NOMO-1 treated with dmso at 0.1 percent for 144 hours (cell line): ENCODE results near the gene TRIM52.

Experiments used
- DNase-seq: peaks from one replicate; lab custom pipeline; 2025; ENCODE audit not compliant: unreplicated experiment; lab: John Stamatoyannopoulos, UW

TRIM52 gene

DNA sequence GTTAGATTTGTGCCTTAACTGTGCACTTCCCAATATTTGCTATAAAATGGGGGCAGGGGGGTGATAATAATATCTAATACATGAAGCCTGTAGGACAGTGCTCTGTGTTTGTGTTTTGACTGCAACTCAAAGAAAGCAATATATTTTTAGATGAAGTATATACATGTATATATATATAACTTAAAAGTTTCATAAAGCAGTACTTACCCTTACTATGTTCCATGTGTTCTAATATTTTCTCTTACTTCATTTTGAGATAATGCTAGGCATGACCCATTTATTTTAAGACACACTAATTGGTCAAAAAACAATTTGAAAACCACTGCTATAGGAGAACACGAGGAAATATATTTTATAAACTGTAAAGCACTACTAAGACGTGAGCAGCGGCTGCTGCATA is 2.4 kb downstream of the TRIM52 start:
- no peak for DNase-seq

DNA sequence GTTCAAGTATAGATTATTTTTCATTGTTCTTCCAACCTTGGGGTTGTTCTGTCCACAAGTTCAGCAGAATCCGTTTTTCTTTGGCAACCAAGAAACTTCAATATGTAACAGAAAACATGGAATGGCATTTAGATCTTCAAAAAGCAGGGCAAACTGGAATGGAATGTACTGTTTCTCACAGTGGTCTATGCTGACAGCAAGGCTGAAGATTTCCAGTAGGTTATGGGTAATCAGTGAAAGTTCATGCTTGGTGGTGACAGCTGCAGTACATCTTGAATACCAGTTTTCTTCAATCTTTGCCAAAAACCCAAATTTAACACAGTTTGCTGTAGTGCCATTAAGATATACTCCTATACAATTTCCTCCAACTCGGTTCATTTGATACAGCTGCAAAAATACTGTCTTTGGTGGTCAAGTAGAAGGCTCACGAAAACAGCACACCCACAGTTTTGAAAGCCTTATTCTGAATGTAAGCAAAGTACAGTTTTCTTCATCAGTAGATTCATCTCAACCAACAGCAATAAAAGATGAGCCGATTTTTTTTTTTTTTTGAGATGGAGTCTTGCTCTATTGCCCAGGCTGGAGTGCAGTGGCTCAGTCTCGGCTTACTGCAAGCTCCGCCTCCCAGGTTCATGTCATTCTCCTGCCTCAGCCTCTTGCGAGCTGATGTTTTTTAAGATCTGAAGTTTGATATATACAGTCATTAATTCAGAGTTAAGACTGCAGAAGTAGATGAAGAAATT is 4.9 kb downstream of the TRIM52 start:
- DNase-seq: no peak

DNA sequence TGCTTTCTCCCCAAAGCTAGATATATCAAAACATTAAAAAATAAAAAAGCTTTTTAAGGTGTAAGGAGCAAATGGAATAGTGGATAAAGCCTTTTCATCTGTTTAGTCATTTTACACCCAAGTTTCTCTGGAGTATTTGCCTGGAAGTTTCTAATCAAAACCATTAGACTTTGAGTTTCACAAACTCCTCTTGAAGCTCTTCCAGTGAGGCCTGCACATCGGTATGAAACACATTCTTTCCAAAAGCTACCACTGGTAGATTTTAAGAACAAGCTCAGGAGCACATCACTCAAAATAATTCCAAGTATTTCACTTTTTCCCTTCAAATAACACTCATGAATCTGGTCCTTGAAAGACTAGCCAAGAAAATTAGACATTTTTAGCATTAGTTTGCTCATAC is 5.7 kb downstream of the TRIM52 start:
- DNase-seq: no peak

DNA sequence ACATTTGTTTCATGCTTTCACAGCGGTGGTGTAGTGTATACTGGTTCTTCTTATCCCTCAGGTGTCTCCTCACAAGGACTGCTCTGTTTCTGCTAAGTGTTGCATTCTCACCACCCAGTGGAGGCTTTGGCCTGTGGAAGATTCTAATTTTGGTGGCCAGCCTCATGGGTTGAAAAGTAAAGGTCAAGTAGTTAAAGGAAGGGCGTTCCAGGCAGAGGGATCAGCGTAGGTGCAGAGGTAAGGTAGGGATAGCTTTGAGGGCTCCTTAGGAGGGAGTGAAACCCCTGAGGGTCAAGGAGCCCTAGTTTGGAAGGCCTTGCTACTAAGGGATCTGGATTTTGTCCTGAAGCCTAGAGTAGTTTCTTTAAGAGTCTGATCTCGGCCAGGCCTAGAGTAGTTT is 12.7 kb downstream of the TRIM52 start:
- DNase-seq: no peak

DNA sequence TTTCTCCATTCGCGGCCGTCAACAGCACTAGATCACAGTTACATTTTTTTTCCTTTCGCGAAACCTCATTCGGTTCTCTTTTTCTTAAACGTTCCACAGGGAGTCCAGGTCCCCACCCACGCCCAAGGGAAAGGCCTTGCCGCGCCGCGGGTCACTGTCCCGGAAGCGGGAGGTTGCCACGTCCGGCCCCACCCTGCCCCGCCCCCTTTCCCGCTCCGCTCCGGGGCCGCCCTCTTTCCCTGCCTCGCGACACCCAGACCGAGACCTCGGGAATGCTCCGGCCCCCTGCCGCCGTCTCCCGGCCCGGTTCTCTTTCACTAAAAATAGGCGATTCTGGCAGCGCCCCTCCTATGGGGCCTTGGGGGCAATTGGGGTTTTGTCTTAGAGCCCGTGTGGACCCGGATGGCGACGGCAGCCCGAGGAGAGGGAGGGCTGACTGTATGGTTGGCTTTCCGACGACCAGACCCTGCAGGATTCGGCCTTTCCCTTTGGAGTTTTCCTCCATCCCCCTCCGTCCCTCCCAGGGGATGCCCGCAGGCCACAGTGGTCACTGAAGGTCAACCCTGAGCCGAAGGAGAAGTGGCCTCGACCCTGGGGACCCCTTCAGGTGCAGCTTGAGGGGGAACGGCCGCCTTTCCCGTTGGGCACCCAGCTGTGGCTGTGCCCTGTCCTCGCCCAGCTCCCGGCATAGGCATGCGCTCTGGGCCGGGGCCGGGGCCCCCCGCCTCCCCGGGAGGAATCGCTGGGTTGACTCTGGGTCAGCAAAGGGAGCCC is 14.5 kb downstream of the TRIM52 start:
- DNase-seq: no peak

DNA sequence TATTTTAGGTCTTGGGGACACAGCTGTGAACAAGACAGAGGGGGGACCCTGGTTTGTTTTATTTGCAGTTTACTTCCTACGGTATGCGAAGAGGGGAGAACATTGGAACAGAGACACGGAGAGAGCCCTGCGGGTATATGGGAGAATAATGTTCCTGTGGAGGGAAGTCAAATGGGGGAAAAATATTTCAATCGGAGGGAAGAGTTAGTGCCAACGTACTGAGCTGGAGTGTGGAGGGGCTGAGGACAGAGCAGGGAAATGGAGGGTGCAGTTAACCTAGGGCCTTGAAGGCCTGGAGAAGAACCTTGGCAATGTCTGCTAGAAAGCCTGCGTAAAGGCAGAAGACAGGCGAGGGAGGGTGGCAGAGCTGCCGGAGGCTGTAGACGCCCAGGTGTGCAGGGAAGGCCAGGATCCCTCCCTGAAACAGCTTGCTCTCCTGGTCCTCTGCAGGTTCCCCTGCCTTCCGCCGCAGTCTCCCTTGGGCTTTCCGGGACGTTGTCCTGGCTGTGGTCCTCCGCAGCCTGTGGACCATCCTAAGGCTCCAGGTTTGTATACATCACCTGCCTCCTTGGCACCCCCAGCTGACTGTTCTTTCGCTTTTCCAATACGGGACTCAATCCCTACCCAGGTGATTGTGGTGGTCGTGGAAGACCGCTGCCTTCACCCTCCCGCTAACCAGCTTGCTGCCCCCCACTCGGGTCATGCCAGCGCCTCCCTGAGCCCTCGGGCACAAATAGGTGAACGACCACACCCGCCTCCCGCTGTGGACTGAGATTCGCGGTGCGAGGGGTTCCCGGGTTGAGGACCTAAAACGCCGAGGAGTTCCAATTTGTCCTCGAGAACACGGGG is 15.3 kb downstream of the TRIM52 start:
- no peak for DNase-seq

DNA sequence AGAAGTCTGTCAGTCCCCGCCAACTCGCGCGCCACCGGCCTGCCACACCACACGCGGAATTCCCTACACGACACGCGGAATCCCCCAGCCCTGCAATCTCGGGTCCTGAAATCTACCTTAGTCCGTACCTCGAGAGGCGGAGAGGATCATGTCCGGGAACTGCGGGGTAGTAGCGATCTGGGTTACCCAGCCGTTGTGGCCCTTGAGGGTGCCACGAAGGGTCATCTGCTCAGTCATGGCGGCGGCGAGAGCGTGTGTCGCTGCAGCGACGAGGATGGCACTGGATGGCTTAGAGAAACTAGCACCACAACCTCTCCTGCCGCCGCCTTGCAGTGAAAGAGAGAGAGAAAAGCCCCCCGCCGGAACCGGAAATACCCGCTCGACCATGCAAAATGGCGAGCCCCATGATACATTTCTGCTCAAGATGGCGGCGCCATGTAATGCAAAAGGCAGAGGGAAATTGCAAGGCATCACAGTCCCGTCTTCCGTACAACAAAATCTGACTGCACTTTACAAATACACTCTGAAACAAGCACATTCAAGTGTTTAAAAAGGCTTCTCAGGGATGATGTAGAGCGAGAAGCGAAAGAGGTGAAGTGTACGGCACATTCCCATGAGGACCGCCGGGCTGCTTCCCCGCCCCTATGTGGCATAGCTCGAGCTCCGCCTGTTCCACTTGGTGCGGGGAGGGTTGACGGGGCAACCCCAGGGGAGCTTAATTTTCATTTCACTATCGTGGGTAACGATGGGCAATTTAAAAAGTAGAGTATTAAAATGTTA is 17.2 kb downstream of the TRIM52 start, which contains the start of gene RACK1:
TSS of gene RACK1 (minus strand) at position 343 of the 780 bp plus-strand sequence. CDS start at position 237, 106 bp downstream.
- DNase-seq: no peak

DNA sequence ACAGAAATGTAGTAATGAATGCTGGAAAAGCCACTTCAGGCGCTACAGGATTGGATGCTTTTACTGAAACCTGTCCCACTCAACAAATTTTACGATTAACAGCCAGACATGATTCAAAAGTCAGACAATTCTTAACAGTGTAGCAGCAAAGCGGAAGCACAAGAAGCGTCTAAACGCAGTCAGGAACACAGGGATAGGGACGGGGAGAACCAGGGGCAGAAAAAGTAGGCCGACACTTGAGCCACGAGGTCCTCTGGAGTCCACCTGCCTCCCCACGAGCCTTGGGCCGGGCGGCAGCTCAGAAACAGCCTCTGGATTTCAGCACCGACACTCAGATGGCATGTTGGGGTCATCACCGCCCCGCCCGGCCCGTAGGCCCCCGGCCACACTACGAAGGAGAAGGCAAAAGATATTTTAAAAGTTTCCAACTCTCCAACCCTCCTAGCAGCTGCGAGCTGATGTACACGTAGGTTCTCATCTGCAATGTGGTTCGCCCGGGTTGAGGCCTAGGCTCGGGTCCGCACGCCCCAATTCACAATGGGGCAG is 17.9 kb downstream of the TRIM52 start:
- DNase-seq: no peak

DNA sequence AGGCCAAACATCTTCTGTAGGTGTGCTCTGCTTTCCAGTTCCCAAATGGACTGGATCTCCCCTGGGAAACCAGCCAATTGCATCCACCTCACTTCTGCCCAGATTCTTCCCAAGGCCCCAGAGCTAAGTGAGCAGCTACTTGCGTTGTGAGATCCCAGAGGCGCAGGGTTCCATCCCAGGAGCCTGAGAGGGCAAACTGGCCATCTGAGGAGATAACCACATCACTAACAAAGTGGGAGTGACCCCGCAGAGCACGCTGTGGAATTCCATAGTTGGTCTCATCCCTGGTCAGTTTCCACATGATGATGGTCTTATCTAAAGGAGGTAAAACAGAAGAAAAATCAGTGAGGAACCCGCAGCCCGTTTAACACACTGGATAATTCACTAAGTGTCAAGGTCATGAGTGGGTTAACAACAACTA is 18.9 kb downstream of the TRIM52 start:
- no peak for DNase-seq

DNA sequence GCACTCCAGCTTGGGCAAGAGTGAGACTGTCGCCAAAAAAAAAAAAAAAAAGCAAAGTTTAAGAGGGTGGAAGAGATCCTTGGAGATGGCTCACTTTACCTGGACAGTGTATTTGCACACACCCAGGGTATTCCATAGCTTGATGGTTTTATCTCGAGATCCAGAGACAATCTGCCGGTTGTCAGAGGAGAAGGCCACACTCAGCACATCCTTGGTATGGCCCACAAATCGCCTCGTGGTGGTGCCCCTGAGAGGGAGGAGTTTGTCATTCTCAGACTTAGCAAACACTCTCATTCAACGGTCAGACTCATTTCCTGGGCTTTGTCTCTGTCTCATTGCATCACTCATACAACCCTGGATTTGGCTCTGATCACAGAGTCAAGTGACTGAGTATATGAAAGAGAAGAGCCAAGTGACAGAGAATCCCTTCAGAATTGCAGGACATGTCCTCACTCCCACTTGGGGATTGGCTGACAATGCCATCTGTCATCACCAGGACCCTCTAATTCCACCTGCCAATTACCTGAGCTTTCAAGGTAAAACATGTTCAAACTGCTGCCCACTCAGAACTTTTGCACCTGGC is 19.5 kb downstream of the TRIM52 start:
- no peak for DNase-seq

DNA sequence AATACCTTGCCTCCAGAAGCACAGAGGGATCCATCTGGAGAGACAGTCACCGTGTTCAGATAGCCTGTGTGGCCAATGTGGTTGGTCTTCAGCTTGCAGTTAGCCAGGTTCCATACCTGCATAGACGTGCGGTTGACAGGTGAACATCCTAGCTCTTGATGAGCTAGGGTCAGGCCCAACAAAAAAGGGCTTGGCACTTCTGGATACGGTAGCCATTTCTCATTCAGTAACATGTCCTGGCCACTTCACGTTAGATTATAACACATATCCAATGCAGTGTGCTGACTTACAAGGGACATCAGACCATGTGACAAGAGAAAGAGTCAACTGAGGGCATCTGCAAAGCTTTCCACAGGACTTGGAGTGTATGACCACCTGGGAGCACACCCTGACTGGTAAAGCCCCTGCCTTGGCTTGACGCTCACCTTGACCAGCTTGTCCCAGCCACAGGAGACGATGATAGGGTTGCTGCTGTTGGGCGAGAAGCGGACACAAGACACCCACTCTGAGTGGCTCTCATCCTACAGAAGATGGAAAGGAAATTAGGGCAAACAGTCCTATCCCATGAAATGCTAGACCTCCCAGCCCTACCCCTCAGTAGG is 21.8 kb downstream of the TRIM52 start:
- no peak for DNase-seq

DNA sequence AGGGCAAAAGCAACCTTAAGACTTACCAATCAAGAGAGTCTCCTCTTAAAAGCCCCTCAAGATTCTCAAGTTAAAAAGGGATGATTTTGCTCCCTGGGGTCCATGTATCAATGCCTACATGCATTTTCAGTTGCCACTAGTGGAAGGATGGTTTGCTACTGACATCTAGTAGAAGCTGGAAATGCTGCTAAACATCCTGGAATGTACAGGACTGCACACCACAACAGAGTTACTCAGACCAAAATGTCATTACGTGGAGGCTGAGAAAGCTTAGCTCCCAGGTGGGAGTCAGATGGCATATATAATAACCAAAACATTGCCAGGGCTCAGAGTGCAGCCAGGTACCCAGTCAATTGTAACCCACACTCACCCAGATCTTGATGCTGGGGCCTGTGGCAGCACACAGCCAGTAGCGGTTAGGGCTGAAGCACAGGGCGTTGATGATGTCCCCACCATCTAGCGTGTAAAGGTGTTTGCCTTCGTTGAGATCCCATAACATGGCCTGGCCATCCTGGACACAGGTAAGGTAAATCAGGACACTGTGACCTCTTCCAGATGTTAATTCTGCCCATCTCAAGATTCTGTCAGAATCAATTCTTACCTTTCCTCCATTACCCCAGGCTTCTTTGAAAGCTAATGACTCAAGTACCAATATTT is 23.1 kb downstream of the TRIM52 start:
- no peak for DNase-seq

DNA sequence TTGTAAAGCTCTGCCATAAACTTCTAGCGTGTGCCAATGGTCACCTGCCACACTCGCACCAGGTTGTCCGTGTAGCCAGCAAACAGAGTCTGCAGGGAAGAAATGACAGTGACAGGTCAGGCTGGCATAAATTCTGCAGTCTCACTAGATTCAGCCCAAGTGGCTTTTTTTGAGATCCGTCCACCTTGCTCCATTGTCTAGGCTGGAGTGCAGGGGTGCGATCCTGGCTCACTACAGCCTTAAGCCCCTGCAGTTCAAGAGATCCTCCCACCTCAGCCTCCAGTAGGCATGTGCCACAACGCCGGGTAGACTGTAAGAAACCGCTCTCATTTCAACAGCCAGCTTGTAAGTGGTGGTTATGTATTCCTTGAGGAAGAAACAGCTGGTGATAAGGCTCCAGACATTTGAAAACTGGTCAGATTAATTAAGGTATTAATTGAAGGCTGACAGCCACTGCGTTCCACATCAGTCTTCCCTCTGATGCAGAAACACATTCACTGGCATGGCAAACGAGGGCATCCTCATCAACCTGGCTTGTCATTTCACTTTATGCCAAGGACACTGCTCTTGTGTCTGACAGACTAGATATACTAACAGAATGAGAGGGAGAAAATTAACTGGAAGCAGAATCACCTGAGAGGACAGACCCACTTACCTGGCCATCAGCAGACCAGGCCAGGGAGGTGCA is 23.8 kb downstream of the TRIM52 start:
- no peak for DNase-seq

DNA sequence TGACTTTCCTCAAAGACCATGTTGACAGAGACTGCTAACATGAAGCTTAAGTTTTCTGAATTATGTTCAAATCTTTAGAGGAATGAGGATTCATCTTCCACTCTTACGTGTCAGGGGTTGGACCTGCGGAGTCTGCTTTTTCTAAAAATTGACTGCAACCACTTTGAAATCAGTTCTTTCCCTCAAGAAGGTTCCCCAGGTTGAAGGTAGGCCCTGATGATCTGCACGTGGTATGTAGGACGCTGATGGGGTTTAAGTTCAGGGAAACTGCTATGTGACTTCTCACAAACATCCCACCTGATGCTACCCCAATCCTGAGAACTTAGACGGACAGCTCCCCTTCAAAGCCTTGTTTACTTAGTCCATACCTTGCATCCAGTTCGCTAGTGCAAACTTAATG is 24.5 kb downstream of the TRIM52 start:
- DNase-seq: no peak

DNA sequence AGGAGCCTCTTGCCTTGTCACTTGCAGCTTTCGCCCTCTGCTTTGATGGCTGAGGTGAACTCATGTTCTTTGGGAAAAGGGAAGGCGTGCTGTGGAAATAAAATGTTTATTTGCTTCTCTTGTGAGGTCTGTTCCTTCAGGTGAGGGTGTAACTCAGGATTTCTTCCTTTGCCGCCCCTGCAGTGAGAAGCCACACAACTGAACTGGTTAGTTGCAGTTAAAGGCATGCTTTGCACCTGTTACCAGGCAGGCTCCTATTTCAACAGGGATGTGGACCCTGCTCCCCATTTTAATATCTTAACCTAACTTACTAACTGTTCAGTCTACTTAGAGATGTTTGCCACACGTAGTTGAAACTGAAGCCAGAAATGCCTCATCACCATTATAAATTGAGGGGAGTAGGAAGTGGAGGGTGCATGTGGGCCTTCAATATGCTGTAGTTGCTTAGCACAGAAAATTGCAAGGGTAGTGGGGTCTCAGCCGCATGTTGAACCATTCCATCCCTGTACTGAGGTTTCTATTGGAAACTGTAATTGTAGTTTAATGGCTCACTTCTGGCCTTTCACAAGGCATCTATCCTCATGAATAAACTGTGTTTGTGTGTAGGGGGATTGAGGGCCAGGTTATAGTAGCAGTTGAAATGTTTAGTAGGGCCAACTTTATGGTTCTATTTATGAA is 25.1 kb downstream of the TRIM52 start:
- DNase-seq: no peak

DNA sequence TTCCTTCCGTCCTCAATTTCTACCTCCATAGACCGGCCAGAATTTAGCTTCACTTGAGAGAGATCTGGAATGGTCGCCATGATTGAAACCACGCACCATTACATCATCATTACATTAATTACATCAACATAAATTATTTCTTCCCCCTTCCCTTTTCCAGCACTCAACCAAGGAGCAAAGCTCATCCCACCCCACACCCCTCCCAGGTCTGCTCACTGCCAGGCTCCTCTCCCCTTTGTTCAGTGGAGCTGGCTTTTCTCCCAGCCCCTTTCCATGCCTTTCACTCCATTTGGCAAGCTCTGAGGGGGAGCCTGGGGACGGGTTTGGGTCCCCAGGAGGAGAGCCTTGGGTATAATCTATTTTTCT is 25.6 kb downstream of the TRIM52 start:
- DNase-seq: no peak

DNA sequence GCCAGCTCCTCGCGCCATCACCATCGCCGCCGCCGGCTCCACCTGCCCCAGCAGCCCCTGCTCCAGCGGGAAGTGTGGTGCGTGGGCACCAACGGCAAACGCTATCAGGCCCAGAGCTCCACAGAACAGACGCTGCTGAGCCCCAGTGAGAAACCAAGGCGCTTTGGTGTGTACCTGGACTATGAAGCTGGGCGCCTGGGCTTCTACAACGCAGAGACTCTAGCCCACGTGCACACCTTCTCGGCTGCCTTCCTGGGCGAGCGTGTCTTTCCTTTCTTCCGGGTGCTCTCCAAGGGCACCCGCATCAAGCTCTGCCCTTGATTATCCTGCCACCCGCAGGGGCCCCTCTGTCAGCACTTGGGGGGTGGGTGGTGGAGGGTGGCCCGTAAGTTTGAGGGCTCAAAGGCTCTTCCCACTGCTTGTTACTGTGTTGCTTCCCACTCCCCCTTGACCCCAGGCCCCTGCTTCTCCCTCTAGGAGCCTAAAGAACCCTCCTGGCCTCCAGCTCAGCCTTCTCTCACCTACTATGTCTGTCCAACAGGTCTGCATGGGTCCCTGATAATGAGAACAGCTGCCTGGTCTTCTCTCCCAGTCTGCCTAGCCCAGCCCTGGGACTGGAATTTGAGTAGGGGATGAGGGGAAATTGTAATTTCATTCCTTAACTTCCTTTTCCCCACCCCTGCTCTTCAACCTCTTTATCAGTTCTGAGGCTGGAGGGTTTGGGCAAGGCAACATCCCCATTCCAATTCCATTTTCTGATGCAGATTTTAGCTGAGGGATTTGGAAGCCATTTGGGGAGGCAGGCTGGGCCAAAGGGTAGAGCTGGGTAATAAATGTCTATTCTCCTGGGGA is 26.3 kb downstream of the TRIM52 start:
- DNase-seq: no peak
